Neural progenitor cell (in vitro differentiated cells): Measurements from ENCODE around the gene PET100. TPM values are rescaled to one million over a fixed set of nuclear protein-coding genes. Genes with fewer than 3 reads are reported as not detected.
A peak's percentile ranks its signal among the peaks of the same experiment; 100 is the strongest.

Source experiments
- DNase-seq: peaks from one replicate; pipeline ENCODE4 v3.0.0-alpha.2; 2016; ENCODE audit warnings: low spot score
- H2AFZ ChIP-seq: fragments of 200-600 bp; sonication (generic); replicated peaks from 2 replicates; pipeline ENCODE4 v1.6.1; 2016; ENCODE audit warnings: antibody characterized with exemption
- H3F3A ChIP-seq: fragments of 200-600 bp; sonication (generic); 2 replicates; pipeline ENCODE4 v1.6.1; 2016; ENCODE audit warnings: antibody characterized with exemption, low read depth
- H3K27ac ChIP-seq: fragments of 200-600 bp; sonication (generic); 2 replicates; pipeline ENCODE4 v1.5.1; 2016; ENCODE audit warnings: mild to moderate bottlenecking
- H3K27me3 ChIP-seq: fragments of 200-600 bp; sonication (generic); 2 replicates; pipeline ENCODE4 v1.6.1; 2016; ENCODE audit warnings: mild to moderate bottlenecking, moderate library complexity
- H3K36me3 ChIP-seq: fragments of 200-600 bp; sonication (generic); 2 replicates; pipeline ENCODE4 v1.5.1; 2016
- H3K4me1 ChIP-seq: fragments of 200-600 bp; sonication (generic); 2 replicates; pipeline ENCODE4 v1.6.1; 2016; ENCODE audit warnings: mixed run types
- H3K4me2 ChIP-seq: fragments of 200-600 bp; sonication (generic); 2 replicates; pipeline ENCODE4 v1.6.1; 2016
- H3K4me3 ChIP-seq: fragments of 200-600 bp; sonication (generic); 2 replicates; pipeline ENCODE4 v1.5.1; 2016
- H3K79me2 ChIP-seq: fragments of 200-600 bp; sonication (generic); 2 replicates; pipeline ENCODE4 v1.6.1; 2016; ENCODE audit warnings: low read depth
- H3K9ac ChIP-seq: fragments of 200-600 bp; sonication (generic); 2 replicates; pipeline ENCODE4 v1.6.1; 2016
- H3K9me3 ChIP-seq: fragments of 200-600 bp; sonication (generic); 2 replicates; pipeline ENCODE4 v1.5.1; 2016; ENCODE audit warnings: low read depth
- H4K20me1 ChIP-seq: fragments of 200-600 bp; sonication (generic); 2 replicates; pipeline ENCODE4 v1.6.1; 2016; ENCODE audit warnings: low read depth
- H3K27ac Mint-ChIP-seq: 3 replicates; pipeline ENCODE4 v1.8.0; 2021; ENCODE audit warnings: mixed read lengths
- H3K27me3 Mint-ChIP-seq: 2 replicates; pipeline ENCODE4 v1.8.0; 2022; ENCODE audit warnings: low read depth, mild to moderate bottlenecking, inconsistent platforms, moderate library complexity, mixed read lengths; ENCODE audit not compliant: insufficient read depth
- H3K36me3 Mint-ChIP-seq: 3 replicates; pipeline ENCODE4 v1.8.0; 2021; ENCODE audit warnings: mixed read lengths
- H3K4me1 Mint-ChIP-seq: 3 replicates; pipeline ENCODE4 v1.8.0; 2021; ENCODE audit warnings: mixed read lengths
- H3K4me3 Mint-ChIP-seq: 3 replicates; pipeline ENCODE4 v1.8.0; 2021; ENCODE audit warnings: mild to moderate bottlenecking, moderate library complexity, mixed read lengths
- H3K9me3 Mint-ChIP-seq: 3 replicates; pipeline ENCODE4 v1.8.0; 2020; ENCODE audit warnings: mixed read lengths
- CTCF ChIP-seq: fragments of 200-600 bp; sonication (generic); IDR thresholded peaks from 2 replicates; pipeline ENCODE4 v1.5.1; 2017; ENCODE audit warnings: antibody characterized with exemption, mild to moderate bottlenecking
- EZH2 ChIP-seq: fragments of 200-600 bp; sonication (generic); IDR thresholded peaks from 2 replicates; pipeline ENCODE4 v1.6.1; 2017; ENCODE audit warnings: antibody characterized with exemption, mild to moderate bottlenecking, moderate library complexity
- EZH2phosphoT487 ChIP-seq: fragments of 200-600 bp; sonication (generic); IDR thresholded peaks from 2 replicates; pipeline ENCODE4 v1.6.1; 2017; ENCODE audit warnings: antibody characterized with exemption
- total RNA-seq: library from RNA; depleted of rRNA; stranded (reverse); fragments of >200 nt; gene quantifications from 2 replicates; pipeline ENCODE4 v1.2.3, GENCODE V29; 2015; ENCODE audit warnings: low replicate concordance

The PET100 gene
- total RNA-seq, 1 donor from 2014 or later, result 30.3 TPM

GRCh38 chr19:7597689-7598088 lies 31.9 kb upstream of the PET100 start:
- Mint-ChIP-seq H3K4me1 (peaks cover 11% of the 10 kb centered on the region), H3K4me3 (peak overlapping the region; percentile 48), H3K9me3 (no peaks in the 10 kb centered on the region), H3K27ac (no peak overlapping the region), H3K27me3 (peaks cover 18% of the 10 kb centered on the region), H3K36me3 (no peaks in the 10 kb centered on the region)
- Histone ChIP-seq H3K4me1 (peaks cover 3% of the 10 kb centered on the region), H3K4me2 (no peak overlapping the region), H3K36me3 (no peaks in the 10 kb centered on the region), H3F3A (peaks cover 7% of the 10 kb centered on the region), H3K27me3 (peaks cover 30% of the 10 kb centered on the region), H3K4me3 (no peak overlapping the region), H4K20me1 (peaks cover 36% of the 10 kb centered on the region), H3K27ac (no peak overlapping the region), H3K79me2 (peaks cover 30% of the 10 kb centered on the region), H3K9ac (no peak overlapping the region), H2AFZ (no peak overlapping the region), H3K9me3 (no peaks in the 10 kb centered on the region)
- DNase-seq, result no peak
- TF ChIP-seq CTCF (no peak), EZH2phosphoT487 (no peak), EZH2 (no peak)

DNA sequence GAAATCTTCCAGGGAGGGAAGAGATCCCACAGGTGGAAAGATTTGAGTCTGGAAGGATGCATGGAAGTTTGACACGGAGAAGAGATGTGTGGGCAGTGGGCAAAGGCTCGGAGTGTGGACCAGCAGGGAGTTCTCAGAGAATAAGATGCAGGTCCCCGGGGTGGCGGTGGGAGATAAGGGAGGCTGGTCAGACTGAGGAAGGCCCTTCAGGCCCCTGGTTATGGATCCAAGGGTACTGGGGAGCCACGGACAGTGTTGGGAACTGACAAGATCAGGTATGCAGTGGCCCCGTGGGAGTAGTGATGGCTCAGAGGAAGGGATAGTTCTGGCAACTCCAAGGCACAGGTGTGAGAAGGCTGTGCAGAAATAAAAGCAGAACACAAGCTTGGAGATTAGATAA lies 31.4 kb upstream of the PET100 start:
- no peaks in the 10 kb centered on the region for H3K9me3 Mint-ChIP-seq
- TF ChIP-seq CTCF (no peak), EZH2phosphoT487 (no peak), EZH2 (no peak)
- Histone ChIP-seq H3K36me3 (no peaks in the 10 kb centered on the region), H3K27me3 (peaks cover 30% of the 10 kb centered on the region), H3F3A (peaks cover 7% of the 10 kb centered on the region), H2AFZ (no peak overlapping the region), H3K4me3 (no peak overlapping the region), H4K20me1 (peaks cover 40% of the 10 kb centered on the region), H3K27ac (no peak overlapping the region), H3K4me1 (peaks cover 3% of the 10 kb centered on the region), H3K79me2 (peaks cover 30% of the 10 kb centered on the region), H3K9ac (no peak overlapping the region), H3K9me3 (no peaks in the 10 kb centered on the region), H3K4me2 (no peak overlapping the region)
- H3K36me3 Mint-ChIP-seq, result no peaks in the 10 kb centered on the region
- DNase-seq, result no peak
- H3K27me3 Mint-ChIP-seq, result peaks cover 18% of the 10 kb centered on the region
- H3K4me1 Mint-ChIP-seq, result peaks cover 11% of the 10 kb centered on the region
- H3K27ac Mint-ChIP-seq, result no peak overlapping the region
- H3K4me3 Mint-ChIP-seq, result peak overlapping the region; percentile 22

GRCh38 chr19:7600721-7601120 lies 28.9 kb upstream of the PET100 start:
- TF ChIP-seq EZH2 (no peak), EZH2phosphoT487 (no peak), CTCF (no peak)
- Histone ChIP-seq H3K27me3 (peaks cover 8% of the 10 kb centered on the region), H3K4me3 (no peak overlapping the region), H3K9ac (no peak overlapping the region), H3K79me2 (peaks cover 30% of the 10 kb centered on the region), H4K20me1 (peaks cover 55% of the 10 kb centered on the region), H2AFZ (no peak overlapping the region), H3K4me2 (no peak overlapping the region), H3K4me1 (peaks cover 3% of the 10 kb centered on the region), H3F3A (peaks cover 7% of the 10 kb centered on the region), H3K27ac (no peak overlapping the region), H3K36me3 (no peaks in the 10 kb centered on the region), H3K9me3 (no peaks in the 10 kb centered on the region)
- Mint-ChIP-seq H3K4me3 (no peak overlapping the region), H3K36me3 (no peaks in the 10 kb centered on the region), H3K27me3 (peaks cover 11% of the 10 kb centered on the region), H3K9me3 (no peaks in the 10 kb centered on the region), H3K27ac (no peak overlapping the region), H3K4me1 (peaks cover 6% of the 10 kb centered on the region)
- DNase-seq, result no peak
